ENCODE results near the gene RSBN1L.
"Not testable (repeated sequence)": the region's sequence is repeated elsewhere in the genome, so short reads cannot be mapped to it uniquely, and the experiment has no call there.

Gene RSBN1L

GRCh38 chr7:77696057-77696642 lies at the start of gene RSBN1L:
TSS of gene RSBN1L (plus strand) at chr7:77696459. CDS start at chr7:77696470, 11 bp downstream.
- DNase-seq = peak; percentile 97 to 98

- no peak for DNase-seq
Measured at GRCh38 chr7:77648742-77649338, 47.4 kb upstream of the RSBN1L start.

GRCh38 chr7:77649716-77650349 lies 46.4 kb upstream of the RSBN1L start:
- no peak for DNase-seq

GRCh38 chr7:77651575-77652162 lies 44.6 kb upstream of the RSBN1L start:
- DNase-seq = peak; percentile 6 to 39

GRCh38 chr7:77652826-77653225 lies 43.4 kb upstream of the RSBN1L start:
- not testable (repeated sequence) for DNase-seq

GRCh38 chr7:77653572-77653971 lies 42.7 kb upstream of the RSBN1L start:
- DNase-seq = peak in 1 of 2 experiments; percentile 23

- no peak for DNase-seq
Measured at GRCh38 chr7:77655356-77655755, 40.9 kb upstream of the RSBN1L start.

- no peak for DNase-seq
Measured at GRCh38 chr7:77655836-77656455, 40.3 kb upstream of the RSBN1L start.

GRCh38 chr7:77657427-77658224 lies 38.6 kb upstream of the RSBN1L start:
- peak; percentile 12 to 67 for DNase-seq

- peak in 1 of 2 experiments; percentile 13 for DNase-seq
Measured at GRCh38 chr7:77658928-77659327, 37.3 kb upstream of the RSBN1L start.

- DNase-seq = no peak
Measured at GRCh38 chr7:77661816-77662215, 34.4 kb upstream of the RSBN1L start.

GRCh38 chr7:77662869-77663268 lies 33.4 kb upstream of the RSBN1L start:
- DNase-seq = no peak

- DNase-seq = no peak
Measured at GRCh38 chr7:77664715-77665114, 31.5 kb upstream of the RSBN1L start.

GRCh38 chr7:77665161-77665560 lies 31.1 kb upstream of the RSBN1L start:
- DNase-seq = no peak

GRCh38 chr7:77667459-77668086 lies 28.7 kb upstream of the RSBN1L start:
- DNase-seq = peak in 1 of 2 experiments; percentile 21

- no peak for DNase-seq
Measured at GRCh38 chr7:77674878-77675277, 21.4 kb upstream of the RSBN1L start.

- no peak for DNase-seq
Measured at GRCh38 chr7:77679608-77680007, 16.7 kb upstream of the RSBN1L start.

GRCh38 chr7:77680266-77680665 lies 16.0 kb upstream of the RSBN1L start:
- DNase-seq = no peak

GRCh38 chr7:77684030-77684429 lies 12.2 kb upstream of the RSBN1L start:
- no peak for DNase-seq

GRCh38 chr7:77685233-77685632 lies 11.0 kb upstream of the RSBN1L start:
- DNase-seq = no peak

GRCh38 chr7:77687100-77687746 lies 9.0 kb upstream of the RSBN1L start:
- no peak for DNase-seq

GRCh38 chr7:77687747-77688144 lies 8.5 kb upstream of the RSBN1L start:
- no peak for DNase-seq
